ENCODE measurements around the gene MGAT4C. TPM values are rescaled to one million over a fixed set of nuclear protein-coding genes. Genes with fewer than 3 reads are reported as not detected.

The MGAT4C gene
- total RNA-seq, 1 experiment from 2014 or later, result not detected

DNA sequence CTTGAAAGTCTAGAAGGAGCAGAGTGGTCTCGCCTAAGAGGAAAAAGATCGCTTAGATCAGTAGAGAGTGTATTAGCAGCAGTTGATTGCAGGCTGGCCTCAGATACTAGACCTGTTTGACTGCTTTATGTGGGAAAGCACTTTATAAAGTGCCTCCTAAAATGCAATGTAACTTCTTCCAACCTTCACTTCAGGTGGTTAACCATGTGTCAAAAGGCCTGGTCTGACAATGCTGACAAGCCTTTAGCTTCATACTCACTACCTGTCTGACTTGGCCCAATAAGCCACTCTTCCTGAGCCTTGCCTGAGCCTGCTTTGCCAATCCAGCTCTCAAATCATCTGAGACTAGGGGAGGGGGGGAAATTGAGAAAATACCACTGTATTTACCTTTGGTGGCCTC is 14.6 kb downstream of the MGAT4C start:
- H4K20me1 ChIP-seq (ENCODE audit: low read length), result no peaks in the 10 kb centered on the region
- ChIA-PET POLR2A (ENCODE audit: unreplicated experiment) (no interaction called here), CTCF (no interaction called here)
- H3F3A ChIP-seq (ENCODE audit: low read length, unreplicated experiment), result no peaks in the 10 kb centered on the region
- H3K27me3 ChIP-seq (ENCODE audit: low read length), result no peaks in the 10 kb centered on the region
- H2AFZ ChIP-seq (ENCODE audit: low read length), result no peak overlapping the region
- no peaks in the 10 kb centered on the region for H3K79me2 ChIP-seq (ENCODE audit: low read length)
- DNase-seq (no peak), ATAC-seq (no peak)
- no peaks in the 10 kb centered on the region for H3K36me3 ChIP-seq (ENCODE audit: low read depth, low read length)
- H3K27ac ChIP-seq (ENCODE audit: low read length), result no peak overlapping the region
- no peaks in the 10 kb centered on the region for H3K4me1 ChIP-seq (ENCODE audit: insufficient read depth, low read length)
- no peak overlapping the region for H3K4me3 ChIP-seq (ENCODE audit: low read length)
- no peak for TF ChIP-seq EZH2 (IDR thresholded peaks at IDR 0.05; ENCODE audit: low read length, unreplicated experiment)
- TF ChIP-seq, protein P1, sequence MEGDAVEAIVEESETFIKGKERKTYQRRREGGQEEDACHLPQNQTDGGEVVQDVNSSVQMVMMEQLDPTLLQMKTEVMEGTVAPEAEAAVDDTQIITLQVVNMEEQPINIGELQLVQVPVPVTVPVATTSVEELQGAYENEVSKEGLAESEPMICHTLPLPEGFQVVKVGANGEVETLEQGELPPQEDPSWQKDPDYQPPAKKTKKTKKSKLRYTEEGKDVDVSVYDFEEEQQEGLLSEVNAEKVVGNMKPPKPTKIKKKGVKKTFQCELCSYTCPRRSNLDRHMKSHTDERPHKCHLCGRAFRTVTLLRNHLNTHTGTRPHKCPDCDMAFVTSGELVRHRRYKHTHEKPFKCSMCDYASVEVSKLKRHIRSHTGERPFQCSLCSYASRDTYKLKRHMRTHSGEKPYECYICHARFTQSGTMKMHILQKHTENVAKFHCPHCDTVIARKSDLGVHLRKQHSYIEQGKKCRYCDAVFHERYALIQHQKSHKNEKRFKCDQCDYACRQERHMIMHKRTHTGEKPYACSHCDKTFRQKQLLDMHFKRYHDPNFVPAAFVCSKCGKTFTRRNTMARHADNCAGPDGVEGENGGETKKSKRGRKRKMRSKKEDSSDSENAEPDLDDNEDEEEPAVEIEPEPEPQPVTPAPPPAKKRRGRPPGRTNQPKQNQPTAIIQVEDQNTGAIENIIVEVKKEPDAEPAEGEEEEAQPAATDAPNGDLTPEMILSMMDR (conservative IDR thresholded peaks at IDR 0.05; ENCODE audit: low read depth, low read length), result no peak
- TF ChIP-seq EZH2phosphoT487 (IDR thresholded peaks at IDR 0.05; ENCODE audit: borderline replicate concordance, low read length), result no peak
- no TSS peak for BruUV-seq (replicated peaks)
- no peaks in the 10 kb centered on the region for H3K9me2 ChIP-seq (replicated peaks; ENCODE audit: low read length)
- no peak overlapping the region for H3K9ac ChIP-seq (ENCODE audit: low read length)
- intact Hi-C loops (cut with micrococcal nuclease), result no loop called here
- H3K4me2 ChIP-seq (ENCODE audit: low read length), result no peak overlapping the region
- H3K9me3 ChIP-seq (ENCODE audit: low read length), result no peaks in the 10 kb centered on the region

DNA sequence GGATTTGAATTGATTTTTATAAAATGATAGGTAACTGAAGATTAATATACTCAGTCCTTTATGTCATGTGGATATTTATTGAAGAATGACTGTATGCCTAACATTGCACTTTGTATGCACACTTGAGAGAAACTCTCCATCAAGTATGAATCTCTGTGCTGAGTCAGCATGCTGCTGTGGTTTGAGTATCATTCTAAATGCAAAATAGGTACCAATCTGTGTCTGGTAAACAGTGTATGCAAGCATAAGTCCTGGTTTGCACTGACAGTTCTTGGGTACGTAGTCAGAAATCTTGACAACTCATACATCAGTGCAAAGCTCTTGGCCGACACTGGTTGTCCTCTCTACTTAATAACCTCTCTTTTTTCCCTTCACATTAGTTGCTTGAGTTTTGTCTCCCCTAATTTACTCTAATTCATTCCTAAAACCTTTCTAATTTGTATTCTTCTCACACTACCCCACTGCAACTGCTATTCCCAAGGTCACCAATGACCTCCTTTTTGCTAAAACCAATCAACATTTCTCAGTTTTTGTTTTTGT is 21.8 kb downstream of the MGAT4C start:
- no TSS peak for BruUV-seq (replicated peaks)
- ATAC-seq (no peak), DNase-seq (no peak)
- Histone ChIP-seq H3K79me2 (ENCODE audit: low read length) (no peaks in the 10 kb centered on the region), H3K27ac (ENCODE audit: low read length) (no peak overlapping the region), H4K20me1 (ENCODE audit: low read length) (no peaks in the 10 kb centered on the region), H3K4me1 (ENCODE audit: insufficient read depth, low read length) (no peaks in the 10 kb centered on the region), H3K9me3 (ENCODE audit: low read length) (no peaks in the 10 kb centered on the region), H3F3A (ENCODE audit: low read length, unreplicated experiment) (no peaks in the 10 kb centered on the region), H2AFZ (ENCODE audit: low read length) (no peak overlapping the region), H3K4me2 (ENCODE audit: low read length) (no peak overlapping the region), H3K27me3 (ENCODE audit: low read length) (no peaks in the 10 kb centered on the region), H3K9me2 (replicated peaks; ENCODE audit: low read length) (no peaks in the 10 kb centered on the region; the same call in 1 of the 2 replicates), H3K36me3 (ENCODE audit: low read depth, low read length) (no peaks in the 10 kb centered on the region), H3K4me3 (ENCODE audit: low read length) (no peak overlapping the region), H3K9ac (ENCODE audit: low read length) (no peak overlapping the region)
- intact Hi-C loops (cut with micrococcal nuclease), result no loop called here
- TF ChIP-seq EZH2phosphoT487 (IDR thresholded peaks at IDR 0.05; ENCODE audit: borderline replicate concordance, low read length), result no peak
- TF ChIP-seq EZH2 (IDR thresholded peaks at IDR 0.05; ENCODE audit: low read length, unreplicated experiment), result no peak
- TF ChIP-seq, protein P1 (conservative IDR thresholded peaks at IDR 0.05; ENCODE audit: low read depth, low read length), result no peak
- ChIA-PET CTCF (no interaction called here), POLR2A (ENCODE audit: unreplicated experiment) (no interaction called here)

DNA sequence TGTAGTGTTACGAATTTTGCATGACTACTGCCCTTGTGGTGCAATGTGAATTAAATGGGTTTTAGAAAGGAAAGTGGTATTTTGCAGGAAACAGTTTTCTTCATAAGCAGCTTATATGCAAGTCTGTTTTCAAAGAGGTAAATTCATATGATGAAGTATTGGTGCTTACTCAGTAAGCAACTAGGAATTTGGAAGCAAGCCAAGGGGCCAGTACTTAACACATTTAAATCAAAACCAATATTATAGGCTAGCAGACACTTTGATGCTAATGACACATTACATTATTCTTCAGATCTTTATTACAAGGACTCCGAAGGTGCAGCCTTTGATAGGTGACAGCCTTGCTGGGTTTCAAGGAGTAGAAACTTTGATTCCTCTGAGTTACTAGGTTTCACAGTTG is 23.1 kb downstream of the MGAT4C start:
- Histone ChIP-seq H3K36me3 (ENCODE audit: low read depth, low read length) (no peaks in the 10 kb centered on the region), H3K79me2 (ENCODE audit: low read length) (no peaks in the 10 kb centered on the region), H3K4me3 (ENCODE audit: low read length) (no peak overlapping the region), H3F3A (ENCODE audit: low read length, unreplicated experiment) (no peaks in the 10 kb centered on the region), H3K4me1 (ENCODE audit: insufficient read depth, low read length) (no peaks in the 10 kb centered on the region), H2AFZ (ENCODE audit: low read length) (no peak overlapping the region), H3K9me3 (ENCODE audit: low read length) (no peaks in the 10 kb centered on the region), H3K9me2 (replicated peaks; ENCODE audit: low read length) (no peaks in the 10 kb centered on the region; the same call in 1 of the 2 replicates), H3K9ac (ENCODE audit: low read length) (no peak overlapping the region), H3K27me3 (ENCODE audit: low read length) (no peaks in the 10 kb centered on the region), H3K4me2 (ENCODE audit: low read length) (no peak overlapping the region), H3K27ac (ENCODE audit: low read length) (no peak overlapping the region), H4K20me1 (ENCODE audit: low read length) (no peaks in the 10 kb centered on the region)
- BruUV-seq (replicated peaks), result no TSS peak
- TF ChIP-seq, protein P1 (conservative IDR thresholded peaks at IDR 0.05; ENCODE audit: low read depth, low read length), result no peak
- TF ChIP-seq EZH2 (IDR thresholded peaks at IDR 0.05; ENCODE audit: low read length, unreplicated experiment) (no peak), EZH2phosphoT487 (IDR thresholded peaks at IDR 0.05; ENCODE audit: borderline replicate concordance, low read length) (no peak)
- intact Hi-C loops (cut with micrococcal nuclease), result no loop called here
- peak; percentile 22 for DNase-seq
- ChIA-PET CTCF (no interaction called here), POLR2A (ENCODE audit: unreplicated experiment) (no interaction called here)
- ATAC-seq, result no peak

Data from PC-3 (cell line).